ENCODE data around the gene ITGA2. TPM values are rescaled to one million over a fixed set of nuclear protein-coding genes. Genes with fewer than 3 reads are reported as not detected.

The ITGA2 gene
- total and polyA plus RNA-seq, 2 of the 8 experiments (the other 6 are each of a cell fraction or from before 2014, with no cell fraction given) = 1.4 to 7.7 TPM

GRCh38 chr5:52961274-52961681 lies 27.9 kb upstream of the ITGA2 start:
- H3K27ac ChIP-seq (ENCODE audit: low read depth, low read length) = no peak overlapping the region
- no peak overlapping the region; the same call in 1 of the 2 replicates for H2AFZ ChIP-seq (ENCODE audit: low read length)
- no peaks in the 10 kb centered on the region for H3K9me3 ChIP-seq (ENCODE audit: insufficient read depth in 2 of 2, low read depth in 1 of 2, low read length in 1 of 2)
- no peak overlapping the region for H3K56ac ChIP-seq (replicated peaks; ENCODE audit: insufficient read length, low read depth, low read length)
- FAIRE-seq (no peak), DNase-seq (ENCODE audit: low read depth in 1 of 2, low spot score in 2 of 2) (no peak)
- H3K79me2 ChIP-seq (ENCODE audit: control insufficient read depth in 1 of 2, insufficient read depth in 2 of 2, low read length in 2 of 2) = no peaks in the 10 kb centered on the region
- H3K4me3 ChIP-seq (ENCODE audit: extremely low read depth in 1 of 4, insufficient read depth in 2 of 4, low read depth in 3 of 4, low read length in 4 of 4) = no peak overlapping the region
- no peaks in the 10 kb centered on the region for H3K23me2 ChIP-seq (ENCODE audit: low read depth, low read length)
- H4K5ac ChIP-seq (ENCODE audit: insufficient read length, low read depth, low read length) = no peak overlapping the region
- H2BK120ac ChIP-seq (replicated peaks; ENCODE audit: low read depth, low read length) = no peak overlapping the region
- H3K18ac ChIP-seq (ENCODE audit: extremely low read depth, low read length) = no peak overlapping the region
- H2BK5ac ChIP-seq (ENCODE audit: low read depth, low read length) = no peak overlapping the region
- 86% methylated on average over 2 of the region's 2 CpGs; no CpG with 5 or more reads in 1 of the 2 experiments for WGBS, 2 experiments (ENCODE audit: extremely low coverage in 1 of 2, insufficient coverage in 1 of 2, insufficient read length in 1 of 2, insufficient replicate concordance in 2 of 2, low coverage in 1 of 2, low lambda C conversion rate in 2 of 2, missing lambda C conversion rate in 1 of 2)
- H3K79me1 ChIP-seq (ENCODE audit: low read depth, low read length) = no peaks in the 10 kb centered on the region
- no peak overlapping the region for H4K91ac ChIP-seq (replicated peaks; ENCODE audit: insufficient read length, low read length)
- no peak overlapping the region for H3K4ac ChIP-seq (replicated peaks; ENCODE audit: insufficient read length, low read depth, low read length)
- H3K9ac ChIP-seq (replicated peaks in 1 of 4; ENCODE audit: extremely low read depth in 1 of 4, low read depth in 3 of 4, low read length in 3 of 4) = no peak overlapping the region
- ChIA-PET POLR2A (ENCODE audit: partially characterized antibody) (no interaction called here), CTCF (ENCODE audit: partially characterized antibody) (interaction anchor here (1.1 to 4.2 kb wide), 2 partner anchors 12 to 35 kb away, joined by 3 to 24 read pairs; no protein-coding TSS in a partner anchor)
- H3K27me3 ChIP-seq (replicated peaks in 1 of 4; ENCODE audit: control insufficient read depth in 3 of 4, extremely low read depth in 1 of 4, insufficient read depth in 3 of 4, low read length in 3 of 4) = no peaks in the 10 kb centered on the region
- H2BK15ac ChIP-seq (ENCODE audit: low read length) = no peak overlapping the region
- no peak overlapping the region for H2BK12ac ChIP-seq (ENCODE audit: low read depth, low read length)
- no peaks in the 10 kb centered on the region; a peak in 1 of 7 replicates for H3K4me1 ChIP-seq (replicated peaks in 1 of 4; ENCODE audit: control insufficient read depth in 3 of 4, insufficient read depth in 4 of 4, low read length in 3 of 4)
- H4K8ac ChIP-seq (ENCODE audit: extremely low read depth, insufficient read depth, low read length) = no peak overlapping the region
- H4K20me1 ChIP-seq (replicated peaks in 1 of 2; ENCODE audit: control insufficient read depth in 1 of 2, insufficient read depth in 2 of 2, low read length in 2 of 2) = no peaks in the 10 kb centered on the region
- H3K36me3 ChIP-seq (ENCODE audit: control insufficient read depth in 2 of 4, insufficient read depth in 4 of 4, low read length in 3 of 4) = no peaks in the 10 kb centered on the region
- no peak overlapping the region for H2AK5ac ChIP-seq (ENCODE audit: low read depth, low read length)
- no peak overlapping the region for H3K14ac ChIP-seq (ENCODE audit: insufficient read length)
- H3K4me2 ChIP-seq (ENCODE audit: insufficient read depth in 1 of 2, low read depth in 2 of 2, low read length in 2 of 2) = no peak overlapping the region
- no peak overlapping the region for H3K23ac ChIP-seq (ENCODE audit: insufficient read length)
- H2BK20ac ChIP-seq (ENCODE audit: low read length) = no peak overlapping the region
- no peak for TF ChIP-seq TAF1 (IDR thresholded peaks at IDR 0.05; ENCODE audit: low read depth, low read length)

All from H1 (cell line).